ENCODE data around the gene SULT1A2.

- TF ChIP-seq EZH2 (IDR thresholded peaks at IDR 0.05; ENCODE audit: low read depth) (no peak), CTCF (conservative IDR thresholded peaks at IDR 0.05) (no peak)
Measured at GRCh38 chr16:28602529-28602928, 5.7 kb upstream of the SULT1A2 start.

Measured in PC-9 (cell line).